HG03196 (cell line): ENCODE data around the gene KRTAP25-1.

Experiments
- ATAC-seq: cut with Tn5 transposase; IDR thresholded peaks from one replicate; pipeline ENCODE4 v1.9.1; 2021; ENCODE audit not compliant: unreplicated experiment

The KRTAP25-1 gene, protein sequence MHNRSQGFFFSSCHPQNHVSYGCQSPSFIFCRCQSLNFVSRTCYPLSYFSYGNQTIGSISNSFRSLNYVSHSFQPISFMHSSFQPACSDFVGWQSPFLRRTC

DNA sequence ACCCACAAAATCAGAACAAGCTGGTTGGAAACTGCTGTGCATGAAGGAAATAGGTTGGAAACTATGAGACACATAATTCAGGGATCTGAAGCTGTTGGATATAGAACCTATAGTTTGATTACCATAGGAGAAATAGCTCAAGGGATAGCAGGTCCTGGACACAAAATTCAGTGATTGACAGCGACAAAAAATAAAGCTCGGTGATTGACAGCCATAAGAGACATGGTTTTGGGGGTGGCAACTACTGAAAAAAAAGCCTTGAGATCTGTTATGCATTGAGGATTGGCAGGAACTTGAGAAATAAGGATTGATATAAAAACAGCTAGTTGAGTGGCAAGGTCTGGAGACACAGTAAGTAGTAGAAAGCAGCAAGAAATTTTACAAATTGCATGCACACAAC is at the start of gene KRTAP25-1:
KRTAP25-1 (minus strand) TSS at position 300 of the 400 bp plus-strand sequence; CDS start at position 276, 24 bp downstream.
- no peak for ATAC-seq

DNA sequence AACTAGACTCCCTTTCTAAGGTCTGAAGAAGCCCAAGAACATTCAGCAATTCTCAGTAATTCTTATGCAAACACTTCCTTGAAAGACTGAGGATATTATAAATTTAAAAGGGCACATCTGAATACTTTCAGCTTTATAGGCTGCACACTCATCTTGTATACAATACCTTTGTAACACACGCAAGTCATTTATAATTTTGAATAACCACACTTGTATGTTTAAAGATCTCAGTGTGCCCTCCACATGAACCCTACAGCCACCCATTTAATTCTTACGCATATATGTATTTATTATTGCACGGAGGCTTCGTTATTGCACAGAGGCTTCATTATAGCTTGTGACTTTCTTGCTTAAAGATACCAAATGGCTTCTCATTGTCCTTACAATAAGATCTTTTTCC is 49.4 kb upstream of the KRTAP25-1 start:
- no peak for ATAC-seq

DNA sequence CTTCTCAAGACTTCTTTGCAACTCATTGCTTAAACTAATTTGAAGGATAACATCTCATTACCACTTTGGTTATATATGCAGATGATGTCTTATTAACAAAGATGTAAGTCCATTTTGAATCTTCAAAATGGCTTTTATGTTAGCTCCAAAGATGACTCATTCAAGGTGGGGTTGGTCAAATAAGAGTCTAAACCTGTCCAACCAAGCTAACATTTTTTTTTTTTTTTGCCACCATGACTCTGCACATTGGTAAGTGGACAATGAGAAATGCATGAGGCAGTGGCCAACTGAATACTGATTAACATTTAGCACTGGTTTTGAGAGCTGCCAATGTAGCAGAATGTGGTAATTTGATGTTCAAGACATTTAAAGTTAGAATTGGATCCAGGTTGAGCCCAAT is 48.5 kb upstream of the KRTAP25-1 start:
- ATAC-seq: no peak

DNA sequence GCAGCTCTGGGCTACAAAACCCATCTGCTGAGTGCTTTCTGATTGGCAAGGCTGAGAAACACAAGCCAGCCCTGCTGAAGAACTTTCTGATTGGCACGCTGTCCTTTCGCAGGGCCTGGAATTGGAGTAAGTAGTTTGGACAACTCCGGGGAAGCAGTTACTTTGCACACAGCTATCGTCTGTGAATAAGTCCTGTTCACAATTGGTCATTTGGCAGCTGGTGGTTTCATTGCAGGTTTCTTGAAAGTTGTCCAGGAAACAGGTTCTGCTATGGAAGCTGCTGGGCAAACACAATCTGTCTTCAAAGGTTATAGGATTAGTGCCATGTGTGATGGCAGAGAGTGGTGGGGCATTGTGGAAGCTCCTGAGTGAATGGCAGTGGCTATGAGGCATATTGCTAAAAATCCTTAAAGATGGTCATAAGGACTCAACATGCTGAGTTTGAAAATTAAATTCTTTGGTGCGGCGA is 48.0 kb upstream of the KRTAP25-1 start, which contains the start of gene KRTAP27-1:
KRTAP27-1 (minus strand) TSS at position 419 of the 469 bp plus-strand sequence; CDS start at position 393, 26 bp downstream.
- no peak for ATAC-seq

DNA sequence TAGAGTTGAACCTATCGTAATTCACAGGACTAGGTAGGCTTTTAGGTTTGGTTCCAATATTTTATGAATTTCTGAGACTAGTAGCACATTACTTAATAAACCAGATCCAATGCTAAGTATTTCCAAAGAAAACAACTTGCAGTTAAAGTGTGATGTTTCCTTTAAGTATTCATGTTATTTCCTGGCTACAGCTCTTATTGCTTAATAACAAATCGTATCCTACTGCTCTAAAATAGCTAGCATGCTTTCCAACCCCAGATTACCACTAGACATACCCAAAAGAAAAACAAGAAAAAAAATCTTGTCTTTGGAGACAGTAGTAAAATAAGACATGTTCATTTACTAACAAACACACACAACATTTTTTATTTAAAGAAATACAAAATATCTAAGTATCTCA is 47.3 kb upstream of the KRTAP25-1 start:
- no peak for ATAC-seq

DNA sequence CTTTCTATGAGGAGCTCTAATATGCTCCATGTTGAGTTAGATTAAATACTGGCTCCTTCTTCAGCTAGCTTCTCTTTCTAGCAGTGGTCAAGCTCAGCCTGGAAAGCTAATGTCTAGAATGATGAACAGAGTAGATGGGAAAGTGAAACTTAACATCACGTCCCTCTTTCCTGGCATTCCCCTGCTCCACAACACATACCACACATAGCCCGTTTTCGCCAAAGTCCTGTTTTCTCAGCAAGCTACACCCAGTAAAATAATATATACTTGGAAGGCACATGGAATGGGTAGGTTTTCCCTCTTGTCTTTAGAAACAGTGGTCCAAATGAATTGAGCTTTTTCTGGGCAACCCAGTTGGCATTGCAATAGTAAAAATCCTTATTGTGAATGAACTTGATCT is 44.4 kb upstream of the KRTAP25-1 start:
- ATAC-seq: no peak

DNA sequence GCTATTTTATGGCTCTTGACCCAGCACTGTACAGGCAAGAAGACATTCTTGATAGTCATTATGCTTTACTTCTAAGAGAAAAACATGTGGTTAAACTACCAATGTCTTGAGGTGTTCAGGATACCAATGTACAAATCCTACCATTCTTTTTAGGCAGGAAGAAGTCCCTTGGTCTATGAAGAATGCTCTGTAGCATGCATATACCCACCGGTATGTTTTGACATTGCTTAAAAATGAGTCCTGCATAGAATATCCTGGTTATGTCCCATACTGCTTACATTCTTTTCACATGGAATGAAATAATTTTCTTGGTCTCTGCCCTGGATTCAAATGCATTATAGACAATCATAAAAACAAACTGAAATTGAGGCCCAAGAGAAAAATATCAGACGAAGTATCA is 43.4 kb upstream of the KRTAP25-1 start:
- no peak for ATAC-seq

DNA sequence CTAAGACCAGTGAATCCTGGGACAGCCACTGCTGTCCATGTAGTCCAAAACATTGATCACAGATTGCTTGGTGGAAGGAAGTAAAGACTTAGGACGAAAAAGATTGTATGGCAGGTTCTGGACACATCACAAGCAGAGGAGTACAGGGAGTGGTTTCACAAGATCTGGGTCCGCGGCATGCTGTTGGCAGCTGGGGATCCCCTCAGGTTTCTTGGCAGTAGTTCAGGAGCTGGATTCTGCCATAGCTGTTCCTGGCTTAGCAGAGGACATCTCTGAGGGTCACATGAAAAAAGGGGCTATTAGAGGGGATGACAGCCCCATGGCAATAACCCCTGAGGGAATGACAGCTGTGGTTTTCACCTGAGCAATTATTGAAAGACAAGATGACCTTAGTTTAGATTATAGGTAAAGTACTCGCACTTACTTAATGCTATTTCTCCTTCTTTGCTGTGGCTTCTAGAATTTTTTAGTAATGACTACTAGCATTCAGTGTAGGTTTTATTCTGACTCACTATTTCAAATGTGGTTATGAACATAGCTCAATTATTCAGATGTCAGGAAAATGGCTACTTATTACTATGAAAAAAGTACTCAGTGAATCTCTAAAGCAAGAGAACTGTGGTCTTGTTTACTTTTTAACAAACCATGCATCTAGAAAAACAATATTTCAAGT is 40.0 kb upstream of the KRTAP25-1 start:
- ATAC-seq: no peak

DNA sequence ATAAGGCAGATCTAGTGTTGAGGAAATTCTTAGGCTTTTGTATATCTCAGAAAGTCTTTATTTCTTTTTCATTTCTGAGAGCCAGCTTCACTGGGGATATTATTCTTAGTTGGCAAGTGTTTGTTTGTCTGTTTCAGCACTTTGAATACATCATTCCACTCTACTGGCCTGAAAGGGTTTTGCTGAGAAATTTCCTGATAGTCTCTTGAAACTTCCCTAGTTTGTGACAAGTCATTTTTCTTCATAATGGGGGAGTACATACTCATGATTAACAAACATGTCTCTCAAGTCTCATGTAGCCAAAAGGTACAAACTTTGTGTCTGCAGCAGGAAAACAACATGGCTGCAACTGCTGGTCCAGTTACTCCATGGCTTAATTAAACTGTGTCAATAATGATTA is 37.1 kb upstream of the KRTAP25-1 start:
- no peak for ATAC-seq

DNA sequence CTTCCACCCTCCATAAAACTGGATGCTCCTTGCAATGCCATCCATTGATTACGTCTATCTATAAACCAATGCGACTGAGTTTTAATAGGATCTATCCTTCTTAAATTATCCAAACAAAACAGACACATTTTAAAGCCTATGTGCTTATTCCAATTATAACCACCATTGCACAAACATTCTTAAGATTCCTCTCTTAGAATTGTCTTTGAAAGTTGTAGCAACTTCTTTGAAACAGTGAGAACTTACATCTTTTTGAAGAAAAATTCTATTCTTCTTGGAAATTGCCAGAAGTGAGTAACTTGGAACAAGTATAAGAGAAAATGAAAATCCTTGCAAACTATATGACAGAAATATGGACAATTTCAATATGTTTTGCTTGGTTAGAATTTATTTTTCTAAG is 30.9 kb upstream of the KRTAP25-1 start, which contains the start of gene KRTAP26-1:
KRTAP26-1 (minus strand) TSS at position 101 of the 400 bp plus-strand sequence. CDS start 280 bp downstream, outside the sequence.
- no peak for ATAC-seq

DNA sequence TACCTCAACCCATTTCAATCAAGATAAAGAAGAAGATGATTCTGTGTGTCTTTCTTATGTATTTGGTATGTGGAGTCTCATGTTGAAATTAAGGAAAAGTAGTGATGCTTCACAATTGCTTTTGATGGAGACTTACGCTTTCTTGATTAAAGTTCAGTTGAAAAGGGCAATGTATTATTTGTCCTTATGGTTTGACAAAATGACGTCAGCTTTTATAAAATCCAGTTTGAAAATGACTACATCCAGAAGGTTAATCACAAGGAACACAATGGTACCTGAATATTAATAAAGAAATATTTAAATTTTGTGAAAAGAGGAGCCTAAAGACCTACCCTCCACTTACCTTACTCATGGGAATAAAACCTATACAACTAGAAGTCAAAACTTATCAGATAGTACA is 26.4 kb upstream of the KRTAP25-1 start:
- ATAC-seq: no peak

DNA sequence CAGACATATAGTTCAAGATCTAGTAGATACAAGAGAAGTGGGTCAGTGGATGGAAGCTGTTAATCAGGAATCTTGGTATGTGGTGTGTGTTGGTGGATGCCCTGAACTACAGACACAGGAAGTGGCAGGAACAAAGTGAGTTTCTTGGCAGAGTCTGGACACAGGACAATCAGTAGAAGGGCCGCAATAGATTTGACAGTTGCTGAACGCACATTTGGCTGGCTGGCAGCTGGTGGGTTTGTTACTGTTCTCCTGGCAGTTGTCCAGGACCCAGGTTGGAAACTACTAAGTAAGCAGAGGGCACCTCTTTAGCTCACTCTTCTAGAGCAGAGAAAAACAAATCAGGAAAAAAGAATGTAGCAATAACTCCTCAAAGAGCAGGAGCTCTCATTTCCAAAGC is 17.6 kb upstream of the KRTAP25-1 start:
- no peak for ATAC-seq

DNA sequence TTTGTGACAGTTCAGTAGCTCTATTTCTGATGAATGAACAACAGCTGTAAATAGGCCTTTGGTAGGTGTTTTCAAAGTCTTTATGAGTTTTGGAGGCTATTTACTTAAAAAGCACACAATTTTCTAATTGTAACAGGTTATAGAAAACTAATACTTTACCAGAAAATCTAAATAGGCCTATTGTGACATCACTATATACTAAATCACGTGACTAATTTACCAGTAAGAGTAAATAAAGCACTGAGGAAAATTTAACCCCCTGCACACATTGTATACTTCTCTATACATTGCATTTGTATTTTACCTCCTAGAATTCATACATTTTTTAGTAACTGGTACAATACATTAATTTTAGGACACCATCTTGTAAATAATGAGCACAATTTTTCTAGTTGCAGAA is 15.8 kb upstream of the KRTAP25-1 start:
- ATAC-seq: no peak

DNA sequence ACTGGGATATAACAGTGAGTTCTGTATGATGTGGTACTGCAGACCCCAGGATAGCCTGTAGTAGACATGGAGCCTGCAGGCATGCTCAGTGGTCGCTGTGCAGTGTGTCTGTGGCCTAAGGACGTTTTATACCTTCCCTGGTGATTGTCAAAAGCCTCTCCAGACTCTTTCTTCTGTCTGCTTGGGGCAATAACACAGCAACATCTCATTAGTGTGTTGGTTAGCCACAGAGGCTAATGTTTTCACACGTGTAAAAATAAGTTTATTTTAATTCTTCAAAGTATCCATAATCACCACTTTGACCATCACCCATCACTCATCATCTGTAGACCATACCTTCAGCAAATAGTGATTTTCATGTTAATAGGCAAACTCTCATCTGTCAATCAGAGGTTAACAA is 6.5 kb downstream of the KRTAP25-1 start, which contains the start of gene KRTAP24-1:
KRTAP24-1 (minus strand) TSS at position 101 of the 400 bp plus-strand sequence; CDS start at position 83, 18 bp downstream.
- ATAC-seq: no peak

DNA sequence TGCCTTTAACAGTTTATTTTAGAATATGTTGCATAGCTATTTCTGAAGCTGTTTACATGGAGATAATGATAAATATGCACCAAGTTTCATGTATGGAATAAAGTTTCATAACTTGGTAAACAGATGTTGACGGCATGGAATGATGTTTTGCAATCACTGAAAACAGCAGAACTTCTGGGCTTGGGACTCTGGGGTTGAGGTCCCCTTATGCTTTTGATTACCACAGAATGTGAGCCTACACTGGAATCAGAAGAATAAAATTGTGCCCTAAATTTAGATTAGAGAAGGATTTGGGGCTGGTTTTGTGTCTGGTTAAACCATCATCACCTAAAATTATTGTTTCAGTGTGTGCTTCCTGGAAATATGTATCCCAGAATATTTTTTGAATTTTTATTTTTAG is 17.7 kb downstream of the KRTAP25-1 start:
- no peak for ATAC-seq

DNA sequence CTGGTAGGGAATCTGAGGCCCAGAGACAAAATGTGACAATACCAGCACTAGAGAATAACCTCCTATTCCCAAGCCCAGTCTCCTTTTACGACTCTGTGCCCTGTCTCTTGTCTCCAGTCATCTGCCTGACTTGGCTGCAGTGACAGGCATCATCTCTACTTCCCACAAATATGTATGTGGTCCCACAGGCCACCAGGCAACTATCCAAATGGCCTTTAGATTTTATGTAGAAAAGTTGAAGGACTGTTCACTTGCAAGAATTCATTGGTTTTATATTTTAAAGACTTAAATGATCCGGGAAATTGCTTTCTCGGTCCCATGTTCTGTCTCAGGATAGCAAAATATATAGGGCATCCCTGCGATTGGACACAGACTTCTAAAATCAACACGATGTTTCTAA is 18.2 kb downstream of the KRTAP25-1 start:
- no peak for ATAC-seq

DNA sequence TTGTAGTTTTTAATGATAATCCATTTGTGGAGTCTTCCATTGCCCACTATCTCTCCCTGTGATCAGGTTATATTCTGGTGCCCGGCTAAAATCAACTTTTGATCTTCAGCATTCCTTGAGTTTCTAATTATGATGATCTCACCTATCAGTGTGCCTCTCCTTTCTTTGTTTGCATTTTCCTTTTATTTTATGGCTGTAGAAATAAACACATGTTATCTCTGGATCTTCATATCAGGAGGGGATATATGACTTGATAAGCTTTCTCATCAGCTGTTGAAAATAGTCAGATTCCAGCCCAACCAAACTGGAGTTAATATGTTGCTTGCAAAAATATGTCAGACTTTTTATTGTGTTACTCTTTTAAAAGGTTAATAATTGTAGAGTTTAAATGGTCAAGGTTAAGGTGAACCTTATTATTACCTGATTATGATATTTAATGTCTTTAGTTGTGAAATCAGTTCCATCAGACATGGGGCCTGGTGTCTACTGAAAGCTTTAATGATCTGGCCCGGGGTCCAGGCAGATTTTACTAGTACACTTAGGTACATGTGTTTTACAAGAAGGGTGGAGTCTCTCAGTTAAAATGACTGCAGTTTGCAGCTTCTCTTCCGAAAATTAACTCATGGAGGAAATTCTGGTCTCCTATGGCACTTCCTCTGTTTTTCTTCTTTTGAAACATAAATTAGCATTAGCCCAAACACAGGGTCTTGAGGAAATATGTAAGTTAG is 19.3 kb downstream of the KRTAP25-1 start:
- ATAC-seq: no peak

DNA sequence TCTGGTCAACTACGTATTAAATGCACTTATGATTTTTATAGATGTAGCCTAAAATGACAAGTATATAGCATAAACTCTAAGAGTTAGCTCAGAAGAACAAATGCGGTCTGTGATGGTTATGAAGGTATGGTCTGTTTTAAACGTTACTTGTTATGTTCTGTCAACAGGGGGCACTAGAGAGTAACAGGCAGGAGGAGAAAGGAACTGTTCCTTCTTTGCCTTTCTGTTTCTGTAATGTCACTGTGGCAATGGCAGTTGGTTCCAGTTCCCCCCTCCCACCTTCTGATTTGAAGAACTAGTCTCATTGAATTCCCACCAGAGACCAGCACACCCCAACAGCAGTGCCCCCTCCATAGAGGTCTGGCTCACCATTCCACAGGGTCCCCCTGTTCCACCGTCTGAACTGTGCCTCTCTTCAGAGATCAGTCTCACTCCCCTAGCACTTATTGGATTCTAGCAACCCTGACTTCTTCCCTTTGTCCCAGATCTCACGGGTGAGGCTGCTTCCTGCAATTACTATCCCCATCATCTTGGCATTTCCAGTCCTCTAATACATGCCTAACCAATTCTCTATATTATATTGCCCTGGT is 20.6 kb downstream of the KRTAP25-1 start:
- no peak for ATAC-seq

DNA sequence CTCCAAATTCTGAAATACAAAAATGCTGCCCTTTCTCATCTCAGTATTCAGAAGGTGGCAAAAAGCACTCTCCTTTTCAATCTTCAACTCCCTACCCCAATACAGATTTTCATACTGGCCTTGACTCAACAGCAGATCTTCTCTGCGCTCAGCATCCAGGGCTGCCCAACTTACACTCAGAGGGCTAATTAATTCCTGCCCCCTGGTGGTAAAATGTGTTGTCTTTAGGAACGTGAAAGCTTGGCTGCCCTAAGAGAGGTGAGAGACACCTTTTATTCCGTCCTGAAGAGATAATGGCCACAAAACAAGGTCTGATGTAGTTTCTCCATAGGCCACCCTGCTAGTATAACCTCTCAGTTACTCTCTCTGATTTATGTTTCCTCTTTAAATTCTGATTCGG is 31.5 kb downstream of the KRTAP25-1 start:
- no peak for ATAC-seq

DNA sequence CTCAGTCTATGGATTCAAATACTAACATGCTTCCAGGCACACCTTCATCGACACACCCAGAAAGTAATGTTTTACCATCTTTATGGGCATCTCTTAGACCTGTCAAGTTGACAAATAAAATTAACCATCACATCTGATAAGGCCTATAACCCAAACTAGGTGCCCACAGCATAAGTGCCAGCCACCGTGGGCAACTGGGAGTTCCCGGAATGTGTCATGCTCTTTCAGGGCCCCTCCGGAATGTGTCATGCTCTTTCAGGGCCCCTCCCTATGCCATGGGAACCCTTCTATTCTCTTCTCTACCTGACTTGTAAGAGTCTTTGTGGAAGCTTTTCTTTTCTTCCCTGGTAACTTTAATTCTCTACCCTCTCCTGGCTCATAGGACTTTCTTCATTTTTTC is 33.2 kb downstream of the KRTAP25-1 start:
- ATAC-seq: no peak

DNA sequence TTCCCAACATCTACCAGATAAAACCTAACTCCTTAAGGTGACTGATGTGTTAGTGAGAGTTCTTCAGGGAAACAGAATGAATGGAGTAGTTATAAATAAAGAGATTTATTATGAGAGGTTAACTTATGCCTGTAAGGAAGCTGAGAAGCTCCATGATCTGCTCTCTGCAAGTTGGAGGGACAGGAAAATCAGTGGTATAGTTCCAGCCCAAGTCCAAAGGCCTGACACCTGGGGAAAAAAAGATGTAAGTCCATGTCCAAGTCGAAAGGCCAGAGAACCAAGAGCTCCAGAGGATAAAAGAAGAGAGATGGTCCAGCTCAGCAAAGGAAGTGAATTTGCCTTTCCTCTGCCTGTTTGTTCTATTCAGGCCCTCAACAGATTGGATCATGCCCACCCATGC is 33.6 kb downstream of the KRTAP25-1 start:
- no peak for ATAC-seq

DNA sequence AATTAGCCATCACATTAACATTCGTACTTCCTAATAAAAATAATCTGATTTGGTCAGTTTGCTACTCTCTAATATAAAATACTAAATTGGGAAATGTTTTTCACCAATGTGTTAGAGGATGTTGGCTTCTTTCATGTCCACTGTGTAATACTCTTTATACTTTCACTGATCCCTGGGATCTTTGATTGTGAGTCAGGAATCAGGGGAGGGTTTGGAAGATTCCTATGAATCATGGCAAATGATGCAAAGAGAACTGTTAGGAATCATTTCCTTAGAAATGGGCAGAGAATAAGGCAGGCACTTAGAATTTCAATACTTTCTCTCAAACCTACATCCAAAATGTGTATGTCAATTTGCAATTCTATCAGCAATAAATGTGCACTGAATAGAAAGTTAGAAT is 37.5 kb downstream of the KRTAP25-1 start:
- ATAC-seq: no peak
